HG03103 (cell line): ENCODE data around the gene ARHGDIB.

ENCODE experiments used
- ATAC-seq: cut with Tn5 transposase; IDR thresholded peaks from one replicate; pipeline ENCODE4 v1.9.1; 2021; ENCODE audit warnings: low read depth; ENCODE audit not compliant: unreplicated experiment

The ARHGDIB gene

GRCh38 chr12:14984036-14984435 is 22.6 kb upstream of the ARHGDIB start:
- ATAC-seq: no peak

- ATAC-seq: no peak
Measured at GRCh38 chr12:14982991-14983390, 21.6 kb upstream of the ARHGDIB start.

- ATAC-seq: no peak
Measured at GRCh38 chr12:14982562-14982961, 21.2 kb upstream of the ARHGDIB start.

- no peak for ATAC-seq
Measured at GRCh38 chr12:14981049-14981448, 19.6 kb upstream of the ARHGDIB start.

- ATAC-seq: no peak
Measured at GRCh38 chr12:14979468-14979867, 18.1 kb upstream of the ARHGDIB start.

- no peak for ATAC-seq
Measured at GRCh38 chr12:14976658-14977057, 15.3 kb upstream of the ARHGDIB start.

- ATAC-seq: no peak
Measured at GRCh38 chr12:14975457-14975856, 14.1 kb upstream of the ARHGDIB start.

- ATAC-seq: no peak
Measured at GRCh38 chr12:14974633-14975032, 13.2 kb upstream of the ARHGDIB start.

- no peak for ATAC-seq
Measured at GRCh38 chr12:14972816-14973215, 11.4 kb upstream of the ARHGDIB start, which contains the start of gene PDE6H. Gene PDE6H (plus strand): TSS chr12:14973042. CDS start chr12:14978013, 4,971 bp downstream.

GRCh38 chr12:14970473-14970872 is 9.1 kb upstream of the ARHGDIB start:
- ATAC-seq: no peak

GRCh38 chr12:14968478-14968877 is 7.1 kb upstream of the ARHGDIB start:
- no peak for ATAC-seq

GRCh38 chr12:14965221-14965620 is 3.8 kb upstream of the ARHGDIB start:
- no peak for ATAC-seq

GRCh38 chr12:14964406-14964805 is 3.0 kb upstream of the ARHGDIB start:
- no peak for ATAC-seq

GRCh38 chr12:14963520-14963919 is 2.1 kb upstream of the ARHGDIB start:
- no peak for ATAC-seq

GRCh38 chr12:14962797-14963196 is 1.4 kb upstream of the ARHGDIB start:
- ATAC-seq: no peak

- no peak for ATAC-seq
Measured at GRCh38 chr12:14962153-14962539, 745 bp upstream of the ARHGDIB start.

- ATAC-seq: peak; percentile 18
Measured at GRCh38 chr12:14960548-14961465, 594 bp downstream of the ARHGDIB start.

- ATAC-seq: no peak
Measured at GRCh38 chr12:14959916-14960496, 1.4 kb downstream of the ARHGDIB start.

- no peak for ATAC-seq
Measured at GRCh38 chr12:14959463-14959862, 1.9 kb downstream of the ARHGDIB start.

GRCh38 chr12:14959126-14959440 is 2.3 kb downstream of the ARHGDIB start:
- ATAC-seq: no peak

- ATAC-seq: no peak
Measured at GRCh38 chr12:14958361-14959125, 2.9 kb downstream of the ARHGDIB start.
